Naive thymus-derived CD8-positive, alpha-beta T cell (primary cell): ENCODE results near the gene POLR3E. TPM values are rescaled to one million over a fixed set of nuclear protein-coding genes. Genes with fewer than 3 reads are reported as not detected.
A peak's percentile ranks its signal among the peaks of the same experiment; 100 is the strongest.

ENCODE experiments used
- ATAC-seq, 2 donors: fragments of 150-1000 bp; cut with Tn5 transposase in 1 of 2; sonication (Bioruptor Pico), chemical (Tn5 transposase) in 1 of 2; 1 replicate in 1 of 2; 2 replicates in 1 of 2; pipeline ENCODE4 v1.10.0; 2021; ENCODE audit warnings: mild to moderate bottlenecking in 2 of 2, moderate library complexity in 2 of 2
- POLR2A ChIA-PET: fragments of 350-600 bp; sonication (Branson Sonifier 250); formaldehyde crosslinking; loops from one replicate; lab custom pipeline; 2021; ENCODE audit warnings: antibody characterized with exemption; lab: Charles Lee
- DNase-seq, 10 donors: peaks; one replicate each; pipeline versions ENCODE4 v3.0.0 to v3.0.0-alpha.2; 2020 to 2022
- H3K27ac Mint-ChIP-seq, 10 donors: one replicate each; pipeline ENCODE4 v1.8.0; 2020 to 2022; ENCODE audit warnings: mild to moderate bottlenecking in 10 of 10, mixed read lengths in 10 of 10, moderate library complexity in 4 of 10, inconsistent platforms in 1 of 10
- H3K27me3 Mint-ChIP-seq, 5 donors: one replicate each; pipeline ENCODE4 v1.8.0; 2021 to 2022; ENCODE audit warnings: mixed read lengths in 5 of 5
- H3K36me3 Mint-ChIP-seq, 3 donors: one replicate each; pipeline ENCODE4 v1.8.0; 2020 to 2022; ENCODE audit warnings: mixed read lengths in 3 of 3, mild to moderate bottlenecking in 2 of 3, inconsistent platforms in 1 of 3
- H3K4me1 Mint-ChIP-seq, 4 donors: one replicate each; pipeline ENCODE4 v1.8.0; 2021 to 2022; ENCODE audit warnings: mixed read lengths in 4 of 4
- H3K4me3 Mint-ChIP-seq, 10 donors: one replicate each; pipeline ENCODE4 v1.8.0; 2020 to 2022; ENCODE audit warnings: mild to moderate bottlenecking in 10 of 10, mixed read lengths in 10 of 10, moderate library complexity in 6 of 10, inconsistent platforms in 1 of 10
- H3K9me3 Mint-ChIP-seq, 9 donors: one replicate each; pipeline ENCODE4 v1.8.0; 2020 to 2022; ENCODE audit warnings: mixed read lengths in 9 of 9, mild to moderate bottlenecking in 3 of 9, inconsistent platforms in 1 of 9, moderate library complexity in 1 of 9
- polyA plus RNA-seq, 3 donors: library from polyadenylated mRNA; unstranded; fragments of 300-500 nt; fragmentation: Illumina TruSeq; gene quantifications; one replicate each; pipeline ENCODE4 v1.2.3, GENCODE V29; 2021
- total RNA-seq, 8 experiments: library from RNA in 2 of 8; stranded (reverse) in 2 of 8; gene quantifications; one replicate each; pipeline ENCODE4 v1.2.3 and lab custom pipeline; 2021 to 2026

The POLR3E gene
- total and polyA plus RNA-seq, 5 experiments from 2014 or later, result 11.1 to 110 (median 13.9) TPM

DNA sequence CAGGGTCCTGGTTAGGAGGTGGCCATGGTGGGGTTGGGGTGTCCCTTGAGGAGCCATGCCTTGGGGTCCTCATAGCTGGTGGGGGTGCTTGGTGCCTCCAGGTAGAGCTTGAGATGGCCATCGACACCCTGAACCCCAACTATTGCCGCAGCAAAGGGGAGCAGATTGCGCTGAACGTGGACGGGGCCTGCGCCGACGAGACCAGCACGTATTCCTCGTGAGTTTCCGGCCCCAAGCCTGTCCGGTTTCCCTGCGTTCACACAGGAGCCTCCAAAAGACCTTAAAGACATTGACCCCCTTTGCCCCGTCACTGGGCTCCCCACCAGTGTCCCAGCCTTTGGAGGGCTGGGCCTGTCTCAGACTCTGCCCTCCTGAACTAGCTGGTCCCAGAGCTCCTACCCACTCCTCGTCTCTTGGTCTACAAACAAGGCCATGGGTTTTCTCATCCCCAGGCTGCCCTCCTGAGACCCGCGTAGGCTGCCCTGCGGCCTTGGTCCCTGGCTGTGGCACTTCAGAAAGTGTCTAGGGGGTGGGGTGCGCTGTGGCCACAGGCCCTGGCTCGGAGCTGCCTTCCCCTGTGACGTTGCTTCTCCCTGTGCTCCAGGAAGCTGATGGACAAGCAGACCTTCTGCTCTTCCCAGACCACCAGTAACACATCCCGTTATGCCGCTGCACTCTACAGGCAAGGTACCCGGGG, 11.8 kb downstream of the POLR3E start:
- H3K27me3 Mint-ChIP-seq, result no peaks in the 10 kb centered on the region
- DNase-seq (no peak), ATAC-seq (no peak)
- H3K36me3 Mint-ChIP-seq, result peaks cover 0 to 86% (median 9%) of the 10 kb centered on the region in 3 donors
- H3K9me3 Mint-ChIP-seq, result no peaks in the 10 kb centered on the region
- POLR2A ChIA-PET, result no interaction called here
- no peak overlapping the region for H3K4me3 Mint-ChIP-seq
- peaks cover 3 to 13% (median 8%) of the 10 kb centered on the region in 4 donors for H3K4me1 Mint-ChIP-seq
- peak overlapping the region in 1 of 10 donors; percentile 43 for H3K27ac Mint-ChIP-seq

DNA sequence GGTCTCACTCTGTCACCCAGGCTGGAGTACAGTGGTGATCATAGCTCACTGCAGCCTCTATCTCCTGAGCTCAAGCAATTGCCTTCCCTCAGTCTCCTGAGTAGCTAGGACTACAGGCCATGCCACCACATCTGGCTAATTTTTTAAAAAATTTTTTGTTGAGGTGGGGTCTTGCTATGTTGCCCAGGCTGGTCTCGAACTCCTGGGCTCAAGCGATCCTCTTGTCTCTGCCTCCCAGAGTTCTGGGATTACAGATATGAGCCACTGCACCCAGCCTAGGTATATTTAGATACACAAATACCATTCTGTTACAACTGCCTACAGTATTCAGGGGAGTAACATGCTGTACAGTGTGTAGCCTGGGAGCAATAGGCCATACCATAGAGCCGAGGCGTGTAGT, 14.3 kb downstream of the POLR3E start:
- no peak overlapping the region for H3K4me3 Mint-ChIP-seq
- POLR2A ChIA-PET, result interaction anchor here (0.6 kb wide), 1 partner anchor 612 kb away, joined by 3 read pairs; no protein-coding TSS in a partner anchor
- no peak for ATAC-seq

DNA sequence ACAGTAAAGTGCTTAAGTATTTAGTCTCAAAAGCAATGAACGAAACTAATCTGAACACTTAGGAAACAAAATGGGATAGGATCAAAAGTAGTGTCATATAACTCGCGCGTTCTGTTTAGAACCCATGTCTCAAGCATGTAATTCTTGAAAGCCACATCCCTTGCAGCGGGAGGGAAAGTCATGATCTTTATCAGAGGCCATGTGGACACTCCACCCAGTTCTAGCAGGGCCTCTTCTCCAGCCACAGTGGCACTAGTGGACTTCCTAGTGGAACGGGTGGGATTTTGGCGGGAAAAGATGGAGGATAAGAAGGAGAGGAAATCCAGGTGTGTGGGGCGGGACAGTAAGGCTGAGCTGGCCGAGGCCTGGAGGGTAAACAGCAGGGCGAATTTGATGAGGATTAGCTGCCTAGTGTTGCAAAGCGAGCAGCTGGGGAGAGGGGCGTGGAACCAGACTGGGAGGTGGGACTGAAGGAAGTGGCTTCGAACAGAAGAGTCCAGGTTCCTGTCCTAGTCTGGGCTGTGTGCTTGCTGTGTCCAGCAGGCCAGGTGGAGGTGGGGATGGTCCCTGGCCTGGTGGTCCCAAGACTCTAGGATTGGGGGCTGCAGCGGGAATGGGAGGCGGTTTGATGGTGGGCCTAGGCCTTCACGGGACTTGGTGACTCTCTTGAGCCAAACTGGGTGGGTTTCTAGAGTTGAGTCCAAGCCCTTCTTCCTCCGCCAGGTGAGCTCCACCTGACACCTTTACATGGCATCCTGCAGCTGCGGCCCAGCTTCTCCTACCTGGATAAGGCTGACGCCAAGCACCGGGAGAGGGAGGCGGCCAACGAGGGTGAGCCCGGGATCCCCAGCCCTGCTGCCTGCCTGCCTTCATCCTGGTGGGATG, 15.9 kb downstream of the POLR3E start:
- DNase-seq (no peak), ATAC-seq (no peak)
- Mint-ChIP-seq H3K27me3 (no peaks in the 10 kb centered on the region), H3K4me3 (no peak overlapping the region), H3K4me1 (peaks cover 0 to 2% (median under 1%) of the 10 kb centered on the region in 4 donors), H3K9me3 (no peaks in the 10 kb centered on the region), H3K36me3 (peaks cover 0 to 83% (median 20%) of the 10 kb centered on the region in 3 donors), H3K27ac (peak overlapping the region in 5 of 10 donors; percentile 41 to 89 (median 58))
- POLR2A ChIA-PET, result interaction anchor here (0.7 to 1.0 kb wide), 2 partner anchors 11 to 55 kb away, joined by 3 to 7 read pairs; no protein-coding TSS in a partner anchor

More for the DNA sequence above, 14.3 kb downstream of the POLR3E start:
- Mint-ChIP-seq H3K36me3 (peaks cover 0 to 82% (median 14%) of the 10 kb centered on the region in 3 donors), H3K27me3 (no peaks in the 10 kb centered on the region), H3K9me3 (no peaks in the 10 kb centered on the region), H3K4me1 (peaks cover 0 to 2% (median 0%) of the 10 kb centered on the region in 4 donors), H3K27ac (peak overlapping the region in 5 of 10 donors; percentile 1 to 75 (median 26))
- no peak for DNase-seq

DNA sequence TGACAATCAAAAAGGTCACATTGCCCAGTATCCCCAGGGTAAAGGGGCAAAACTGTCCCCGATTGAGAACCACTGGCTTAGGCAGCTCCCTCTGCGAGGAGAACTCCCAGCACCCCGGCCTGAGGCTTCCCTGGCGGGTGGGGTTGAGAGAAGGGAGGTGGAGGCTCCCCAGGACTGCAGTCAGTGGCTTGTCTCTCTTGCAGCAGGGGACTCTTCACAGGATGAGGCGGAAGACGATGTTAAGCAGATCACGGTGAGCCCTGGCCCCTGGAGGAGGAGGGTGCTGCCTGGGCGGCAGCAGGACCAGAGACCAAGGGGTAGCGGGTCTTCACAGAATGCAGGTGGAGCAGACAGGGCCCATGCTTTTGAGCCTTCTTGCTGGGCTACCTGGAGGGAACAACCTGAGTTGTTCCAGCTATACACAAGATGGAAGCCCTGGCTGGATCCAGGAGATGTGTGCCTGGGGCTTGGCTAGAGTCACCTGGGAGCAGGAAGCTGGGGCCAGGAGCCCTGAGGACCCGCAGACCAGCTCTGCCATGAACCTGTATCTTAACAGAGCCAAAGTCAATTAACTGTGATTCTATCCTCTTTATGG, 16.8 kb downstream of the POLR3E start:
- POLR2A ChIA-PET, result no interaction called here
- H3K27me3 Mint-ChIP-seq, result no peaks in the 10 kb centered on the region
- no peaks in the 10 kb centered on the region for H3K9me3 Mint-ChIP-seq
- H3K4me1 Mint-ChIP-seq, result peaks cover 0 to 3% (median 1%) of the 10 kb centered on the region in 4 donors
- H3K27ac Mint-ChIP-seq, result peak overlapping the region in 2 of 10 donors; percentile 24 to 71
- no peak for ATAC-seq
- peak overlapping the region in 1 of 10 donors; percentile 41 for H3K4me3 Mint-ChIP-seq
- peaks cover 0 to 83% (median 20%) of the 10 kb centered on the region in 3 donors for H3K36me3 Mint-ChIP-seq
- DNase-seq, result no peak

DNA sequence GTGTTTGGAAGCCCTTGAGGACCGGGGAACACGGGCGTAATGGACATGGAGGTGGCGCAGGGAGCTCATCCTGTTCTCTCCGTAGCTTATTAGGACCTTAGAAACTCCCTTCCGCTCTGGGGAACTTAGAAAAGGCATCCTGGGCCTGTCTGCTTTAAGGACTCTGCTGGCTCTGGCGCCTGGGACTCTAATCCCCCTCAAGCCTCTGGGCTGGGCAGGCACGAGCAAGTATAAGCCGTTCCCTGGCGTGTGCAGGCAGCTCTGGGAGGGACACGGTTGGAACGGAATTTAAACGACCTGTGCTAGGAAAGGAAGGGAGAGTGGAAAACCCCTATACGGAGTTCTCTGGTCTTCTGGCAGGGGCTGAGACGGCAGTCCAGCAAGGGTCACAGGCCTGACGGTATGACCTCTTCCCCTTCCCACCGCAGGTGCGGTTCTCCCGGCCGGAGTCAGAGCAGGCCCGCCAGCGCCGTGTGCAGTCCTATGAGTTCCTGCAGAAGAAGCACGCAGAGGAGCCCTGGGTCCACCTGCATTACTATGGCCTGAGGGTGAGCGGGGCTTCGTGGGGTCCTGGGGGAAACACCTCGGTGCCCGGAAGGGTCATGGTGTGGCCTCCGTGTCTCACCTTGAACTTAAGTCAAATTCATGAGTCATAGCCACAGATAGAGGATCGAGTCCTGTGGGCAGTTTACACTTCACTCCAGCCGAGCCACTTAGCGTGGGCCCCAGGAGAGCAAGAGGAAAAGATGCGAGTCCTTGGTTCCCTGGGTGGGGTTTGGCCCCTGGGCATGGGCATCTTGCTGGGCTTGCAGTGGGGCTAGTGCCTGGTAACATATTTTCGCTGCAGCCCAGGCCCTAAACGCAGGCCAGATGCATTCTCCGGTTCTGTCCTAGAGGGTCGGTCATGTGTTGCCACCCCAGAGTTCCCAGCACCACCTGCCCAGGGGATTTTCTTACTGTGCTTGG, 17.7 kb downstream of the POLR3E start:
- POLR2A ChIA-PET, result no interaction called here

DNA sequence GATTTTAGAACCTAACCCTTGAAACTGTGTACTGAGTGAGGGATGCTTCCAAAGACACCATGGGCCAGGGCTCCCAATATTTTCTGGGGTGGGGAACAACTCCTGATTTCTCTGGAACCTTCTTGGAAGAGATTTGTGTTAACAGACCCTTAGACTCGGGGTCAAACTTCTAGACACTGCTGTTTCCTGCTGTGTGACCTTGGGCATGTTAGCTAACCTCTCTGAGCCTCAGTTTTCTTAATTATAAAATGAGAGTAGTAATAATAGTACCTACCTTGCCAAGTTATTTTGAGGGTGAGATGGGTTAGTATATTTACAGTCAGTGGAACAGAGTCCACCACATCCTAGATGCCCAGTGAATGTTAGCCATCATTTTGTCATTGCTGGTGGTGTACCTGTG, 18.8 kb downstream of the POLR3E start:
- Mint-ChIP-seq H3K9me3 (no peaks in the 10 kb centered on the region), H3K36me3 (peaks cover 0 to 89% (median 21%) of the 10 kb centered on the region in 3 donors), H3K27me3 (no peaks in the 10 kb centered on the region), H3K4me3 (peak overlapping the region in 1 of 10 donors; percentile 60), H3K27ac (peak overlapping the region in 1 of 10 donors; percentile 80), H3K4me1 (peaks cover 1 to 5% (median 2%) of the 10 kb centered on the region in 4 donors)
- DNase-seq, result no peak
- no peak for ATAC-seq
- POLR2A ChIA-PET, result no interaction called here

More for the DNA sequence above, 17.7 kb downstream of the POLR3E start:
- H3K27ac Mint-ChIP-seq, result peak overlapping the region in 2 of 10 donors; percentile 33 to 65
- H3K4me1 Mint-ChIP-seq, result peaks cover 0 to 3% (median 1%) of the 10 kb centered on the region in 4 donors
- H3K27me3 Mint-ChIP-seq, result no peaks in the 10 kb centered on the region
- H3K36me3 Mint-ChIP-seq, result peaks cover 0 to 83% (median 20%) of the 10 kb centered on the region in 3 donors
- DNase-seq (no peak), ATAC-seq (no peak)
- H3K4me3 Mint-ChIP-seq, result peak overlapping the region in 1 of 10 donors; percentile 2
- H3K9me3 Mint-ChIP-seq, result no peaks in the 10 kb centered on the region

DNA sequence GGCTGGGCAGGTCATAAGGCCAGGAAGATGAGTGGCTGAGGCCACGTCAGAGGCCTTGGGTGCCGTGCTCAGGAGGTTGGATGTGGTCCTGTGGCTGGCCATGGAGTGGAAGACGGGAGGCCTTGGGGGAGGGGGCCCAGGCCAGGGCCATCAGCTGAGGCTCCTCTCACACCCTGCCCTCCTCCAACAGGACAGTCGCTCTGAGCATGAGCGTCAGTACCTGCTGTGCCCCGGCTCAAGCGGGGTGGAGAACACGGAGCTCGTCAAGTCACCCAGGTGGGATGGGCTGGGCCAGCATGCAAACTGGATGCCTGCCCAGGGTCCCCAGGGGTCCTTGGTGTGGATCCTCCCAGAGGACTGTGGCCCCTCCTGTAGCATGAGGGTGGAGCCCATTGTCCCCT, 19.2 kb downstream of the POLR3E start:
- H3K9me3 Mint-ChIP-seq, result no peaks in the 10 kb centered on the region
- H3K4me1 Mint-ChIP-seq, result peaks cover 5 to 9% (median 6%) of the 10 kb centered on the region in 4 donors
- POLR2A ChIA-PET, result no interaction called here
- peaks cover 0 to 91% (median 25%) of the 10 kb centered on the region in 3 donors for H3K36me3 Mint-ChIP-seq
- no peak overlapping the region for H3K27ac Mint-ChIP-seq
- DNase-seq (no peak), ATAC-seq (no peak)
- H3K4me3 Mint-ChIP-seq, result peak overlapping the region in 1 of 10 donors; percentile 60
- H3K27me3 Mint-ChIP-seq, result no peaks in the 10 kb centered on the region

DNA sequence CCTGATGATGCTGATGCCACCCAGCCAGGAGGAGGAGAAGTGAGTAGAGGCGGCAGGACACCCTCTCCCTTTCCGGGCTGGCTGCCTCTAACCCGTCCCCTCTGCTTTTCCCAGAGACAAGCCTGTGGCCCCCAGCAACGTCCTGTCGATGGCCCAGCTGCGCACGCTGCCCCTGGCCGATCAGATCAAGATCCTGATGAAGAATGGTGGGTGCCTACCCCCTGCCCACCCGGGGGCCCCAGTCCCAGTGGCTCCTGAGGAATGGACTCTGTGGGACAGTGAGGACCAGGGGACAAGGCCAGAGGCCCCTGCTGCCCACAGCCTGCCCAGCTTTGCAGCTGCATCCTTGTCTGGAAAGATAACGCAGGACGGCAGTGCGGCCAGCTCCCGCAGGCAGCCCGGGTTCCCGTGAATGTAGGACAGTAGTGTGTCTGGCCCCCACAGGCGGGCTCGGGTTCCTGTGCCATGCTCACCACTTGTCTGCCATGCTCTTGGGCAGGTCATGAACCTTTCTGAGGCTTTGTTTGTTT, 19.9 kb downstream of the POLR3E start:
- POLR2A ChIA-PET, result no interaction called here
- Mint-ChIP-seq H3K27me3 (no peaks in the 10 kb centered on the region), H3K9me3 (no peaks in the 10 kb centered on the region), H3K27ac (peak overlapping the region in 6 of 10 donors; percentile 22 to 79 (median 54)), H3K36me3 (peaks cover 0 to 85% (median 20%) of the 10 kb centered on the region in 3 donors), H3K4me3 (peak overlapping the region in 2 of 10 donors; percentile 30 to 48), H3K4me1 (peaks cover 5 to 13% (median 8%) of the 10 kb centered on the region in 4 donors)
- ATAC-seq, result no peak
- no peak for DNase-seq

DNA sequence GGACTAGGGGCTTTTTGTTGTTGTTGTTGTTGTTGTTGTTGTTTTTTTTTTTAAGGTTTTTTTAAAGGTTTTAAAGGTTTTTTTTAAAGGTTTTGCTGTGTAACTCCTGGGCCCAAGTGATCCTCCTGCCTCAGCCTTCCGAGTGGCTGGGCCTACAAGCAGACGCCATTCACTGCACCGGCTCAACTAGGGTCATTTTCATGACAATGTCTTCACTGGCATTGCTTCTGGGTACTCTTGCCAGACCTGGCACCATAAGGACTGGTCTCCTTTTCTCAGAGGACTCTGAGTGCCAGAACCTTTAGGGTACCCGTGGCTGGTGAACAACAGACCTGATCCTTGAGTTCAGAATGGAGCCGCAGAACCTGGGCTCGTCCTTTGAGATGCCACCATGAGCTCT, 20.4 kb downstream of the POLR3E start:
- ATAC-seq (no peak), DNase-seq (no peak)
- Mint-ChIP-seq H3K27me3 (no peaks in the 10 kb centered on the region), H3K4me1 (peaks cover 5 to 15% (median 8%) of the 10 kb centered on the region in 4 donors), H3K36me3 (peaks cover 0 to 82% (median 18%) of the 10 kb centered on the region in 3 donors), H3K9me3 (no peaks in the 10 kb centered on the region), H3K27ac (peak overlapping the region in 5 of 10 donors; percentile 34 to 79 (median 58)), H3K4me3 (no peak overlapping the region)
- POLR2A ChIA-PET, result no interaction called here

DNA sequence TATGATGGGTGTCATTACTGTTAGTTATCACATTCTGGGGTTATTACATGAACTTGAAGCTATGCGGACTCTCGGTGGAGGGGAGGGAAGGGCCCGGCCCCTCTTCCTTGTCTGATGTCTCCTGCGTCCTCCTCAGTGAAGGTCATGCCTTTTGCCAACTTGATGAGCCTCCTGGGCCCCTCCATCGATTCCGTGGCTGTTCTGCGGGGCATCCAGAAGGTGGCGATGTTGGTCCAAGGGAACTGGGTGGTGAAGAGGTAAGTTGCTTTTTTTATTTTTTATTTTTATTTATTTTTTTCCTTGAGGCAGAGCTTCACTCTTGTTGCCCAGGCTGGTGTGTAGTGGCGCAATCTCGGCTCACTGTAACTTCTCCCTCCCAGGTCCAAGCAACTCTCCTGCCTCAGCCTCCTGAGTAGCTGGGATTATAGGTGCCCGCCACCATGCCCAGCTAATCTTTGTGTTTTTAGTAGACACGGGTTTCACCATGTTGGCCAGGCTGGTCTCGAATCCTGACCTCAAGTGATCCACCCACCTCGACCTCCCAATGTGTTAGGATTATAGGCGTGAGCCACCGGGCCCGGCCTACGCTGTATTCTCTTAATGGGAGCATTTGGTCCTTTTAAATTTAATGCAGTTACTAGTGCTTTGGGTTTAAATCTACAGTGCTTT, 21.6 kb downstream of the POLR3E start:
- POLR2A ChIA-PET, result interaction anchor here (0.6 kb wide), 1 partner anchor 15 kb away, joined by 4 read pairs; no protein-coding TSS in a partner anchor
- Mint-ChIP-seq H3K27me3 (no peaks in the 10 kb centered on the region), H3K9me3 (no peaks in the 10 kb centered on the region), H3K4me3 (no peak overlapping the region), H3K27ac (peak overlapping the region in 4 of 10 donors; percentile 45 to 73 (median 67)), H3K36me3 (peaks cover 0 to 74% (median 18%) of the 10 kb centered on the region in 3 donors), H3K4me1 (peaks cover 5 to 15% (median 8%) of the 10 kb centered on the region in 4 donors)
- DNase-seq (peak; percentile 35 to 75 (median 58)), ATAC-seq (peak in 1 of 2 donors; percentile 34)
